ENCODE data around the gene ACTR3. TPM values are rescaled to one million over a fixed set of nuclear protein-coding genes. Genes with fewer than 3 reads are reported as not detected.

Gene ACTR3
- total RNA-seq, 2 experiments from 2014 or later, result 600 to 633 TPM

- Mint-ChIP-seq H3K27me3 (no peaks in the 10 kb centered on the region), H3K4me3 (no peak overlapping the region), H3K9me3 (peaks cover 4% of the 10 kb centered on the region), H3K4me1 (peaks cover 2% of the 10 kb centered on the region), H3K27ac (no peak overlapping the region), H3K36me3 (ENCODE audit: low read depth) (peaks cover 5% of the 10 kb centered on the region)
- ChIA-PET CTCF (interaction anchor here (0.7 to 2.1 kb wide), 7 partner anchors 10 to 197 kb away, joined by 3 to 8 read pairs (median 4); no protein-coding TSS in a partner anchor), POLR2A (no interaction called here)
- DNase-seq, result no peak
Observed at GRCh38 chr2:113978524-113979190, 88.8 kb downstream of the ACTR3 start.

GRCh38 chr2:113979191-113980128, 89.6 kb downstream of the ACTR3 start:
- H3K27ac Mint-ChIP-seq, result no peak overlapping the region
- peaks cover 5% of the 10 kb centered on the region for H3K36me3 Mint-ChIP-seq (ENCODE audit: low read depth)
- peak; percentile 58 for DNase-seq
- peaks cover 2% of the 10 kb centered on the region for H3K4me1 Mint-ChIP-seq
- H3K27me3 Mint-ChIP-seq, result no peaks in the 10 kb centered on the region
- no peak overlapping the region for H3K4me3 Mint-ChIP-seq
- H3K9me3 Mint-ChIP-seq, result peaks cover 4% of the 10 kb centered on the region
- ChIA-PET CTCF (interaction anchor here (0.6 to 2.1 kb wide), 11 partner anchors 11 to 223 kb away, joined by 3 to 8 read pairs (median 3); partner anchors contain the start of gene SLC35F5), POLR2A (no interaction called here)

GRCh38 chr2:113980946-113981345, 91.1 kb downstream of the ACTR3 start:
- H3K9me3 Mint-ChIP-seq, result peaks cover 4% of the 10 kb centered on the region
- H3K36me3 Mint-ChIP-seq (ENCODE audit: low read depth), result peaks cover 5% of the 10 kb centered on the region
- H3K27me3 Mint-ChIP-seq, result no peaks in the 10 kb centered on the region
- peaks cover 2% of the 10 kb centered on the region for H3K4me1 Mint-ChIP-seq
- H3K27ac Mint-ChIP-seq, result no peak overlapping the region
- DNase-seq, result no peak
- CTCF ChIA-PET, result interaction anchor here (0.7 to 1.2 kb wide), 5 partner anchors 12 to 224 kb away, joined by 3 to 6 read pairs (median 3); partner anchors contain the start of gene SLC35F5
- POLR2A ChIA-PET, result no interaction called here
- H3K4me3 Mint-ChIP-seq, result no peak overlapping the region

GRCh38 chr2:113981404-113982134, 91.7 kb downstream of the ACTR3 start:
- POLR2A ChIA-PET, result no interaction called here
- Mint-ChIP-seq H3K27ac (no peak overlapping the region), H3K9me3 (peaks cover 4% of the 10 kb centered on the region), H3K4me1 (peaks cover 2% of the 10 kb centered on the region), H3K36me3 (ENCODE audit: low read depth) (peaks cover 5% of the 10 kb centered on the region), H3K4me3 (no peak overlapping the region), H3K27me3 (no peaks in the 10 kb centered on the region)
- CTCF ChIA-PET, result no interaction called here
- no peak for DNase-seq

- H3K27ac Mint-ChIP-seq, result no peak overlapping the region
- no peak overlapping the region for H3K4me3 Mint-ChIP-seq
- H3K9me3 Mint-ChIP-seq, result no peaks in the 10 kb centered on the region
- peaks cover 2% of the 10 kb centered on the region for H3K36me3 Mint-ChIP-seq (ENCODE audit: low read depth)
- CTCF ChIA-PET, result no interaction called here
- DNase-seq, result no peak
- H3K27me3 Mint-ChIP-seq, result peaks cover 9% of the 10 kb centered on the region
- POLR2A ChIA-PET, result no interaction called here
- no peaks in the 10 kb centered on the region for H3K4me1 Mint-ChIP-seq
Observed at GRCh38 chr2:113985554-113986397, 95.9 kb downstream of the ACTR3 start.

- H3K36me3 Mint-ChIP-seq (ENCODE audit: low read depth), result no peaks in the 10 kb centered on the region
- no peak for DNase-seq
Observed at GRCh38 chr2:113986762-113987290, 96.9 kb downstream of the ACTR3 start.

GRCh38 chr2:113992090-113992489, 102.2 kb downstream of the ACTR3 start:
- no peak for DNase-seq
- Mint-ChIP-seq H3K36me3 (ENCODE audit: low read depth) (no peaks in the 10 kb centered on the region), H3K27ac (no peak overlapping the region), H3K27me3 (peaks cover 12% of the 10 kb centered on the region), H3K4me1 (no peaks in the 10 kb centered on the region), H3K9me3 (no peaks in the 10 kb centered on the region), H3K4me3 (no peak overlapping the region)
- ChIA-PET POLR2A (no interaction called here), CTCF (no interaction called here)

More at GRCh38 chr2:113986762-113987290, 96.9 kb downstream of the ACTR3 start:
- no peaks in the 10 kb centered on the region for H3K4me1 Mint-ChIP-seq
- H3K4me3 Mint-ChIP-seq, result no peak overlapping the region
- H3K27ac Mint-ChIP-seq, result no peak overlapping the region
- peaks cover 9% of the 10 kb centered on the region for H3K27me3 Mint-ChIP-seq
- POLR2A ChIA-PET, result no interaction called here
- CTCF ChIA-PET, result no interaction called here
- H3K9me3 Mint-ChIP-seq, result no peaks in the 10 kb centered on the region

GRCh38 chr2:113996671-113997594, 107.0 kb downstream of the ACTR3 start:
- Mint-ChIP-seq H3K9me3 (no peaks in the 10 kb centered on the region), H3K27ac (no peak overlapping the region), H3K4me1 (no peaks in the 10 kb centered on the region), H3K4me3 (no peak overlapping the region), H3K27me3 (peaks cover 13% of the 10 kb centered on the region), H3K36me3 (ENCODE audit: low read depth) (no peaks in the 10 kb centered on the region)
- POLR2A ChIA-PET, result no interaction called here
- CTCF ChIA-PET, result no interaction called here
- DNase-seq, result no peak

GRCh38 chr2:114001152-114001551, 111.3 kb downstream of the ACTR3 start:
- H3K4me3 Mint-ChIP-seq, result no peak overlapping the region
- peaks cover 11% of the 10 kb centered on the region for H3K27me3 Mint-ChIP-seq
- peaks cover 3% of the 10 kb centered on the region for H3K9me3 Mint-ChIP-seq
- POLR2A ChIA-PET, result no interaction called here
- CTCF ChIA-PET, result no interaction called here
- H3K27ac Mint-ChIP-seq, result no peak overlapping the region
- DNase-seq, result no peak
- H3K36me3 Mint-ChIP-seq (ENCODE audit: low read depth), result no peaks in the 10 kb centered on the region
- no peaks in the 10 kb centered on the region for H3K4me1 Mint-ChIP-seq

- no peak overlapping the region for H3K4me3 Mint-ChIP-seq
- H3K27ac Mint-ChIP-seq, result no peak overlapping the region
- DNase-seq, result no peak
- H3K27me3 Mint-ChIP-seq, result peaks cover 12% of the 10 kb centered on the region
- H3K36me3 Mint-ChIP-seq (ENCODE audit: low read depth), result no peaks in the 10 kb centered on the region
- no peaks in the 10 kb centered on the region for H3K4me1 Mint-ChIP-seq
- peaks cover 3% of the 10 kb centered on the region for H3K9me3 Mint-ChIP-seq
- ChIA-PET POLR2A (no interaction called here), CTCF (interaction anchor here (1.2 kb wide), 1 partner anchor 9 kb away, joined by 3 read pairs; no protein-coding TSS in a partner anchor)
Observed at GRCh38 chr2:114001937-114002336, 112.0 kb downstream of the ACTR3 start.

- peaks cover 2% of the 10 kb centered on the region for H3K27me3 Mint-ChIP-seq
- peaks cover 3% of the 10 kb centered on the region for H3K9me3 Mint-ChIP-seq
- no peak for DNase-seq
- no peak overlapping the region for H3K4me3 Mint-ChIP-seq
- no peaks in the 10 kb centered on the region for H3K4me1 Mint-ChIP-seq
- no peaks in the 10 kb centered on the region for H3K36me3 Mint-ChIP-seq (ENCODE audit: low read depth)
- no peak overlapping the region for H3K27ac Mint-ChIP-seq
- CTCF ChIA-PET, result interaction anchor here (0.6 kb wide), 1 partner anchor 112 kb away, joined by 3 read pairs; no protein-coding TSS in a partner anchor
- POLR2A ChIA-PET, result no interaction called here
Observed at GRCh38 chr2:114005110-114005783, 115.4 kb downstream of the ACTR3 start.

All from activated CD4-positive, alpha-beta T cell treated with anti-CD3 and anti-CD28 coated beads, Interleukin-2, amount 10 ng/mL, durations not matched to agents 7 days and 5 days (primary cell).